Measurements from ENCODE around the gene TTC39B. TPM values are rescaled to one million over a fixed set of nuclear protein-coding genes. Genes with fewer than 3 reads are reported as not detected.

The TTC39B gene
- polyA plus RNA-seq, 6 donors from 2014 or later: 0.19 to 6.7 (median 3.2) TPM

Other genes starting within 250 kb of the TTC39B start
- gene SNAPC3, start 115.7 kb upstream of the TTC39B start, polyA plus RNA-seq (ENCODE audit: low read depth in 6 of 6): 10 to 100 TPM; 16.0 to 25.3 (median 22.0) TPM
- gene PSIP1, start 203.8 kb upstream of the TTC39B start, polyA plus RNA-seq (ENCODE audit: low read depth in 6 of 6): 100 to 1,000 TPM in 1 of 6 donors, 10 to 100 TPM in 5; 38.8 to 116 (median 84.6) TPM
- gene CCDC171, start 245.8 kb upstream of the TTC39B start, polyA plus RNA-seq (ENCODE audit: low read depth in 6 of 6): under 1 TPM in 5 of 6 donors, not detected in 1; 0.17 to 0.62 (median 0.38) TPM